Lung (tissue), 12 donors: ENCODE measurements around the gene ZNF385A. TPM values are rescaled to one million over a fixed set of nuclear protein-coding genes. Genes with fewer than 3 reads are reported as not detected.

Experiments used
- ATAC-seq: fragments of 200-7000 bp; cut with Tn5 transposase; one replicate; pipeline ENCODE4 v1.9.1; 2020; ENCODE audit warnings: moderate number of reproducible peaks; ENCODE audit not compliant: insufficient read depth, low FRiP score
- DNase-seq, 3 donors: peaks; one replicate each; pipeline ENCODE4 v3.0.0-alpha.2; 2013 to 2017
- H3K27ac ChIP-seq, 2 donors: one replicate each; pipeline ENCODE4 v1.5.1; 2013; ENCODE audit warnings: mild to moderate bottlenecking in 2 of 2, moderate library complexity in 2 of 2, control low read depth in 1 of 2, inconsistent platforms in 1 of 2, low read depth in 1 of 2, low read length in 1 of 2
- H3K27me3 ChIP-seq, 3 donors: one replicate each; pipeline ENCODE4 v1.5.1; 2013; ENCODE audit warnings: low read length in 2 of 3; ENCODE audit not compliant: control insufficient read depth in 3 of 3, insufficient read depth in 3 of 3
- H3K36me3 ChIP-seq, 4 donors: one replicate each; pipeline ENCODE4 v1.5.1; 2013; ENCODE audit warnings: low read length in 4 of 4, mild to moderate bottlenecking in 1 of 4, moderate library complexity in 1 of 4; ENCODE audit not compliant: control insufficient read depth in 4 of 4, insufficient read depth in 4 of 4
- H3K4me1 ChIP-seq, 5 donors: one replicate each; pipeline ENCODE4 v1.5.1; 2013; ENCODE audit warnings: low read length in 5 of 5, mild to moderate bottlenecking in 2 of 5, moderate library complexity in 1 of 5; ENCODE audit not compliant: control insufficient read depth in 5 of 5, insufficient read depth in 5 of 5
- H3K4me3 ChIP-seq: one replicate; pipeline ENCODE4 v1.5.1; 2013; ENCODE audit warnings: mild to moderate bottlenecking, control low read depth, moderate library complexity
- H3K9ac ChIP-seq, 2 donors: one replicate each; pipeline ENCODE4 v1.5.1; 2013; ENCODE audit warnings: low read length in 2 of 2, control low read depth in 1 of 2; ENCODE audit not compliant: insufficient read depth in 1 of 2
- H3K9me3 ChIP-seq, 4 donors: one replicate each; pipeline ENCODE4 v1.5.1; 2013; ENCODE audit warnings: low read length in 3 of 4, mild to moderate bottlenecking in 1 of 4, moderate library complexity in 1 of 4; ENCODE audit not compliant: control insufficient read depth in 4 of 4, insufficient read depth in 3 of 4
- CTCF ChIP-seq: IDR thresholded peaks from 2 replicates; pipeline ENCODE4 v1.5.1; 2012; ENCODE audit warnings: mild to moderate bottlenecking; ENCODE audit errors: control extremely low read depth, extremely low read depth
- WGBS, 2 donors: extraction: QIAGEN DNeasy Blood & Tissue Kit; methylation state at CpG; one replicate each; pipeline ENCODE4 v1.1.7; 2013; 5-methylcytosine and 5-hydroxymethylcytosine counted together
- polyA plus RNA-seq, 2 donors: library from polyadenylated mRNA; stranded (reverse); fragments of 200-250 nt; gene quantifications; one replicate each; pipeline ENCODE4 v1.2.1, GENCODE V29; 2013
- total RNA-seq, 2 donors: library from RNA; depleted of rRNA in 1 of 2; stranded (reverse); fragments of >200 nt in 1 of 2; gene quantifications; one replicate each; pipeline ENCODE4 v1.2.1, GENCODE V29; 2014 to 2021
- donor health status: control.
- donor health status: control.
- donor health status: Bipolar disorder and iron deficiency.
- donor health status: healthy.
- donor health status: DM: yes; HTN: yes; CAD: no.

The ZNF385A gene
- total and polyA plus RNA-seq, 4 donors = 7.6 to 26.1 (median 16.6) TPM

DNA sequence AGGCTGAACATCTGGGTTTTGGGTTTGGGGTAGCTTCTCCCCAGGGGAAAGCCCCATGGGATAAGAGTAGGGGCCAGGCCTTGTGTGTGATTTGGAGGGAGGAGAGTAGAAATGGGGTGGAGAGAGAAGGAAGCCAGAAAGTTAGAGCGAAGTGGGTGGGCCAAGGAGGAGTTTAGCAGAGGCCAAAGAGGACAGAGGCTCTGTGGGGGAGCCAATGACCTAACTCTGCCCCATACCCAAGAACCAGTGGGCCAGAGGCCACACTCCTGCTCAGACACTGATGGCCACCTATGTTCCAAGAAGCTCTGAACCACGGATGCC is 9.3 kb downstream of the ZNF385A start:
- no peak overlapping the region for H3K27ac ChIP-seq
- WGBS, 2 donors = 77 to 85% methylated on average over 2 of the region's 2 CpGs
- peaks cover 0 to 52% (median 14%) of the 10 kb centered on the region in 5 donors for H3K4me1 ChIP-seq
- peaks cover 0 to 14% (median 0%) of the 10 kb centered on the region in 4 donors for H3K36me3 ChIP-seq
- TF ChIP-seq CTCF = no peak
- peak overlapping the region in 1 of 2 donors; percentile 61 for H3K9ac ChIP-seq
- ATAC-seq (no peak), DNase-seq (no peak)
- H3K9me3 ChIP-seq = no peaks in the 10 kb centered on the region
- H3K27me3 ChIP-seq = no peaks in the 10 kb centered on the region
- no peak overlapping the region for H3K4me3 ChIP-seq

DNA sequence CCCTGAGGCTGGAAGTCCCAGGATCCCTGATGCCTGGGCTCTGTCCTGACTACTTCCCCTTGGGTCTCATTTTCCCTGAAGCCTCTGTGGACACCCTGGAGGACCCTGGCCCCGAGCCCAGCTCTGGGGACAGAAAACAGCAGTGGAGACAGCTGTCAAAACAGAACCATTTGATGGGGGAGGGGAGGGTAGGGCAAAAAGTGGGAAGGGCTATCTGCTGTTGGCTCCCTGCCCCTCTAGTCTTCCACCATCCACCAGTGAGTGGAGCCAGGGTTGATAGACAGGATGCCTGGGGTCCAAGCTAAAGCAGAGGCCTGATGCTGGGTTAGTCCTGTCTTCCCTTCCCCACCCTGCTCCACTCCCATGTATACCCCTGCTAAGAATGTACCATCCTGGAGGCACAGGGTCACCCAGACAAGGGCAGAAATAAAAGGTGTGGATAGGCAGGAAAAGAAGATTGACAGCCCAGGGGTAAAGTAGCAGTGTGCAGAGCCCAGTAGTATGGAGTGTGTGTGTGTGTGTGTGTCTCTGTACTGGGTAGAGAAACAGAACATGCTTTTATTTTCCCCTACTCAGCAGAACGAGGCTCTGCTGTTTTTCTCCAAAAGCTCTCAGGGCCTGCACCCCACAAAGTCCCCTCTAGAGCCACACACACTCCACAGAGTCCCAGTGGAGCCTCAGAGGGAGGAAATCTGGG is 9.8 kb downstream of the ZNF385A start:
- ATAC-seq (no peak), DNase-seq (peak in 1 of 3 donors; percentile 53)
- Histone ChIP-seq H3K27me3 (no peaks in the 10 kb centered on the region), H3K4me1 (peaks cover 0 to 54% (median 14%) of the 10 kb centered on the region in 5 donors), H3K27ac (no peak overlapping the region), H3K9ac (peak overlapping the region in 1 of 2 donors; percentile 61), H3K4me3 (no peak overlapping the region), H3K9me3 (no peaks in the 10 kb centered on the region), H3K36me3 (peaks cover 0 to 14% (median 0%) of the 10 kb centered on the region in 4 donors)
- WGBS, 2 donors = 60 to 80% methylated on average over 2 of the region's 2 CpGs
- TF ChIP-seq CTCF = no peak

GRCh38 chr12:54373649-54374561 is 10.6 kb downstream of the ZNF385A start:
- Histone ChIP-seq H3K9ac (peak overlapping the region in 1 of 2 donors; percentile 3), H3K27ac (peak overlapping the region in 1 of 2 donors; percentile 9)
- WGBS, 2 donors = 94 to 99% methylated on average over 10 of the region's 10 CpGs

More at GRCh38 chr12:54373649-54374561, 10.6 kb downstream of the ZNF385A start:
- Histone ChIP-seq H3K36me3 (peaks cover 0 to 14% (median 0%) of the 10 kb centered on the region in 4 donors), H3K4me3 (no peak overlapping the region), H3K9me3 (no peaks in the 10 kb centered on the region), H3K27me3 (no peaks in the 10 kb centered on the region), H3K4me1 (peaks cover 0 to 55% (median 17%) of the 10 kb centered on the region in 5 donors)
- ATAC-seq (no peak), DNase-seq (no peak)
- TF ChIP-seq CTCF = no peak
